DND-41 (cell line): ENCODE data around the gene TAS2R50.
"Not testable (repeated sequence)": the region's sequence is repeated elsewhere in the genome, so short reads cannot be mapped to it uniquely, and the experiment has no call there.

Experiments used
- ATAC-seq: fragments of 200-7000 bp; cut with Tn5 transposase; 3 replicates; pipeline ENCODE4 v1.9.1; 2021; ENCODE audit warnings: low read depth; ENCODE audit not compliant: insufficient read depth
- DNase-seq: peaks from one replicate; pipeline ENCODE4 v3.0.0-alpha.2; 2020
- H2AFZ ChIP-seq: 2 replicates; pipeline ENCODE4 v1.6.0; 2012; ENCODE audit warnings: low read depth, low read length
- H3K27ac ChIP-seq: 2 replicates; pipeline ENCODE4 v1.5.1; 2012; ENCODE audit warnings: low read length, inconsistent platforms
- H3K27me3 ChIP-seq: fragments of 200-600 bp; sonication (generic); 2 replicates; pipeline ENCODE4 v1.6.0; 2012; ENCODE audit warnings: low read length, mild to moderate bottlenecking, inconsistent platforms; ENCODE audit not compliant: insufficient read depth, poor library complexity
- H3K36me3 ChIP-seq: 2 replicates; pipeline ENCODE4 v1.5.1; 2012; ENCODE audit warnings: low read length, inconsistent platforms; ENCODE audit not compliant: insufficient read depth
- H3K4me1 ChIP-seq: 2 replicates; pipeline ENCODE4 v1.5.1; 2012; ENCODE audit warnings: mild to moderate bottlenecking, low read length; ENCODE audit not compliant: insufficient read depth
- H3K4me2 ChIP-seq: 2 replicates; pipeline ENCODE4 v1.6.0; 2012; ENCODE audit warnings: mild to moderate bottlenecking, moderate library complexity, low read length, inconsistent platforms; ENCODE audit not compliant: insufficient read depth
- H3K4me3 ChIP-seq, 2 experiments: fragments of 200-600 bp in 1 of 2; shearing (Covaris generic) in 1 of 2; 2 replicates each; pipeline ENCODE4 v1.5.1; 2012 to 2016; ENCODE audit warnings: inconsistent platforms in 2 of 2, low read length in 2 of 2, mild to moderate bottlenecking in 2 of 2, low read depth in 1 of 2, moderate library complexity in 1 of 2
- H3K79me2 ChIP-seq: 2 replicates; pipeline ENCODE4 v1.6.0; 2012; ENCODE audit warnings: low read length, inconsistent platforms; ENCODE audit not compliant: insufficient read depth
- H3K9ac ChIP-seq: 2 replicates; pipeline ENCODE4 v1.6.0; 2012; ENCODE audit warnings: low read depth, mild to moderate bottlenecking, inconsistent platforms, low read length, moderate library complexity
- H3K9me3 ChIP-seq: 2 replicates; pipeline ENCODE4 v1.5.1; 2012; ENCODE audit warnings: low read length, moderate library complexity, mild to moderate bottlenecking, inconsistent platforms; ENCODE audit not compliant: insufficient read depth, severe bottlenecking
- H4K20me1 ChIP-seq: 2 replicates; pipeline ENCODE4 v1.6.0; 2012; ENCODE audit warnings: low read length; ENCODE audit not compliant: insufficient read depth
- CTCF ChIP-seq: IDR thresholded peaks from 2 replicates; pipeline ENCODE4 v1.5.1; 2012; ENCODE audit warnings: borderline replicate concordance, low read length, moderate library complexity, mild to moderate bottlenecking; ENCODE audit not compliant: poor library complexity, severe bottlenecking; ENCODE audit errors: extremely low read depth
- EZH2 ChIP-seq: IDR thresholded peaks from 3 replicates; pipeline ENCODE4 v1.6.1; 2012; ENCODE audit warnings: borderline replicate concordance, low read depth, mild to moderate bottlenecking, moderate library complexity, low read length, inconsistent platforms; ENCODE audit not compliant: severe bottlenecking

The TAS2R50 gene

GRCh38 chr12:10986812-10987211 lies at the start of gene TAS2R50:
Gene TAS2R50, minus strand, starts transcription at chr12:10986912. Its CDS starts 52 bp downstream, at chr12:10986860.
- H3K4me2 ChIP-seq = no peak within 1 kb of the TSS
- H3K36me3 ChIP-seq = 0 out of 2 replicates have a peak, but pooled peaks cover 5% of the 10 kb centered on the region
- no peaks in the 10 kb centered on the region for H3K27me3 ChIP-seq
- no peaks in the 10 kb centered on the region for H3K9me3 ChIP-seq
- H4K20me1 ChIP-seq = peaks cover 34% of the 10 kb centered on the region
- ATAC-seq (no peak), DNase-seq (no peak)
- H2AFZ ChIP-seq = no peak within 1 kb of the TSS
- no peak within 1 kb of the TSS for H3K4me3 ChIP-seq
- no peak within 1 kb of the TSS for H3K27ac ChIP-seq
- peaks cover 13% of the 10 kb centered on the region for H3K4me1 ChIP-seq
- H3K9ac ChIP-seq = no peak within 1 kb of the TSS
- no peaks in the 10 kb centered on the region for H3K79me2 ChIP-seq
- TF ChIP-seq EZH2 (no peak), CTCF (no peak)

GRCh38 chr12:11033959-11034358 lies 47.2 kb upstream of the TAS2R50 start:
- H3K79me2 ChIP-seq, H3K4me3 ChIP-seq, H4K20me1 ChIP-seq, H3K9me3 ChIP-seq, H3K4me2 ChIP-seq, H3K27ac ChIP-seq, H2AFZ ChIP-seq, H3K9ac ChIP-seq, ATAC-seq, H3K27me3 ChIP-seq, H3K4me1 ChIP-seq, H3K36me3 ChIP-seq, DNase-seq: not testable (repeated sequence)

- Histone ChIP-seq H4K20me1 (no peaks in the 10 kb centered on the region), H3K9me3 (peaks cover 6% of the 10 kb centered on the region), H3K4me1 (no peaks in the 10 kb centered on the region), H3K9ac (no peak within 1 kb of the TSS), H3K4me2 (no peak within 1 kb of the TSS), H3K79me2 (peaks cover 5% of the 10 kb centered on the region; the same call in 1 of the 2 replicates), H3K27me3 (no peaks in the 10 kb centered on the region), H3K36me3 (peaks cover 16% of the 10 kb centered on the region), H3K27ac (no peak within 1 kb of the TSS), H3K4me3 (no peak within 1 kb of the TSS), H2AFZ (no peak within 1 kb of the TSS)
- DNase-seq = no peak
- no peak for ATAC-seq
- no peak for TF ChIP-seq EZH2
- no peak for TF ChIP-seq CTCF
These were observed 44.6 kb upstream of the TAS2R50 start, which contains the start of gene TAS2R31 for GRCh38 chr12:11031307-11031706. Gene TAS2R31, minus strand, starts transcription at chr12:11031407. Its CDS starts 72 bp downstream, at chr12:11031335.

- Histone ChIP-seq H3K27ac (no peak overlapping the region), H4K20me1 (no peaks in the 10 kb centered on the region), H2AFZ (no peak overlapping the region), H3K9ac (no peak overlapping the region), H3K79me2 (peaks cover 8% of the 10 kb centered on the region; the same call in 1 of the 2 replicates), H3K4me1 (no peaks in the 10 kb centered on the region), H3K4me2 (no peak overlapping the region), H3K9me3 (peaks cover 11% of the 10 kb centered on the region), H3K36me3 (peaks cover 24% of the 10 kb centered on the region), H3K27me3 (no peaks in the 10 kb centered on the region), H3K4me3 (no peak overlapping the region)
- TF ChIP-seq EZH2 (no peak), CTCF (no peak)
- ATAC-seq (no peak), DNase-seq (no peak)
These were observed 39.4 kb upstream of the TAS2R50 start for GRCh38 chr12:11026118-11026517.
